ENCODE results near the gene ULK4. TPM values are rescaled to one million over a fixed set of nuclear protein-coding genes. Genes with fewer than 3 reads are reported as not detected.

Gene ULK4
- total and polyA plus RNA-seq, 2 of the 8 experiments (the other 6 are each of a cell fraction or from before 2014, with no cell fraction given): 3.0 to 10.8 TPM

DNA sequence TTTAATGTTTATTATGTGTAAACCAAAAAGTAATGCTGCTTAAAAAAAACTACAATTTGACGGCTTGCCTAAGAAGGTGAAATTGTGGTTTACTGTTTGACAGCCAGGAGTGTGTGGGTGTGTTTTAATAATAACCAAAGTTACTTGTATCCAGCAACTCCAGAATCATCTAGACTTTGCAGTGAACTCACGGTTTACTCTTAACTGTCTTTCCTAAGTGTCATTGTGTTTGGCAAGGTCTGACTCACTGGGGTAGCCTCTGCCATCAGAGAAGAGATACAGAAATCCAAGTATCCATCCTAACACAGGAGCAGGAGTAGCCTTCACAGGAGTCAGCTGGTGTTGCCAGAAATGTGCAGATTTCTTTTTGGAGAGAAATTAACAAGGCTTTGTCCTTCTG, 611.5 kb downstream of the ULK4 start:
- H3K23ac ChIP-seq (ENCODE audit: insufficient read length): no peak overlapping the region
- H3K9ac ChIP-seq (replicated peaks in 1 of 4; ENCODE audit: extremely low read depth in 1 of 4, low read depth in 3 of 4, low read length in 3 of 4): no peak overlapping the region
- no peak overlapping the region for H3K56ac ChIP-seq (replicated peaks; ENCODE audit: insufficient read length, low read depth, low read length)
- no peak overlapping the region for H4K91ac ChIP-seq (replicated peaks; ENCODE audit: insufficient read length, low read length)
- H2BK120ac ChIP-seq (replicated peaks; ENCODE audit: low read depth, low read length): no peak overlapping the region
- H3K4me1 ChIP-seq (replicated peaks in 1 of 4; ENCODE audit: control insufficient read depth in 3 of 4, insufficient read depth in 4 of 4, low read length in 3 of 4): no peaks in the 10 kb centered on the region
- ChIA-PET CTCF (ENCODE audit: partially characterized antibody) (no interaction called here), POLR2A (ENCODE audit: partially characterized antibody) (no interaction called here)
- no peaks in the 10 kb centered on the region for H3K27me3 ChIP-seq (replicated peaks in 1 of 4; ENCODE audit: control insufficient read depth in 3 of 4, extremely low read depth in 1 of 4, insufficient read depth in 3 of 4, low read length in 3 of 4)
- H2AFZ ChIP-seq (ENCODE audit: low read length): no peak overlapping the region
- no peak overlapping the region for H2BK20ac ChIP-seq (ENCODE audit: low read length)
- no peak overlapping the region for H3K18ac ChIP-seq (ENCODE audit: extremely low read depth, low read length)
- no peaks in the 10 kb centered on the region for H3K79me2 ChIP-seq (ENCODE audit: control insufficient read depth in 1 of 2, insufficient read depth in 2 of 2, low read length in 2 of 2)
- H4K8ac ChIP-seq (ENCODE audit: extremely low read depth, insufficient read depth, low read length): no peak overlapping the region
- no peak overlapping the region for H2BK5ac ChIP-seq (ENCODE audit: low read depth, low read length)
- 90% methylated on average over 2 of the region's 2 CpGs; no CpG with 5 or more reads in 1 of the 2 experiments for WGBS, 2 experiments (ENCODE audit: extremely low coverage in 1 of 2, insufficient coverage in 1 of 2, insufficient read length in 1 of 2, insufficient replicate concordance in 2 of 2, low coverage in 1 of 2, low lambda C conversion rate in 2 of 2, missing lambda C conversion rate in 1 of 2)
- no peaks in the 10 kb centered on the region for H3K23me2 ChIP-seq (ENCODE audit: low read depth, low read length)
- no peak for DNase-seq (ENCODE audit: low read depth in 1 of 2, low spot score in 2 of 2)
- H3K4me2 ChIP-seq (ENCODE audit: insufficient read depth in 1 of 2, low read depth in 2 of 2, low read length in 2 of 2): no peak overlapping the region
- H4K20me1 ChIP-seq (replicated peaks in 1 of 2; ENCODE audit: control insufficient read depth in 1 of 2, insufficient read depth in 2 of 2, low read length in 2 of 2): no peaks in the 10 kb centered on the region
- no peak overlapping the region for H3K4ac ChIP-seq (replicated peaks; ENCODE audit: insufficient read length, low read depth, low read length)
- H3K36me3 ChIP-seq (ENCODE audit: control insufficient read depth in 2 of 4, insufficient read depth in 4 of 4, low read length in 3 of 4): no peaks in the 10 kb centered on the region
- no peak overlapping the region for H3K4me3 ChIP-seq (ENCODE audit: extremely low read depth in 1 of 4, insufficient read depth in 2 of 4, low read depth in 3 of 4, low read length in 4 of 4)
- no peaks in the 10 kb centered on the region for H3K9me3 ChIP-seq (ENCODE audit: insufficient read depth in 2 of 2, low read depth in 1 of 2, low read length in 1 of 2)
- H3K27ac ChIP-seq (ENCODE audit: low read depth, low read length): no peak overlapping the region
- no peak overlapping the region for H4K5ac ChIP-seq (ENCODE audit: insufficient read length, low read depth, low read length)
- H3K14ac ChIP-seq (ENCODE audit: insufficient read length): no peak overlapping the region
- no peak for FAIRE-seq
- H2BK15ac ChIP-seq (ENCODE audit: low read length): no peak overlapping the region
- no peaks in the 10 kb centered on the region for H3K79me1 ChIP-seq (ENCODE audit: low read depth, low read length)
- no peak overlapping the region for H2BK12ac ChIP-seq (ENCODE audit: low read depth, low read length)
- H2AK5ac ChIP-seq (ENCODE audit: low read depth, low read length): no peak overlapping the region
- TF ChIP-seq RNF2 (IDR thresholded peaks at IDR 0.05; ENCODE audit: borderline replicate concordance, low read depth, low read length, missing control alignments, poor library complexity, severe bottlenecking) (no peak), KDM4A (IDR thresholded peaks at IDR 0.05; ENCODE audit: low read depth, low read length, severe bottlenecking) (no peak), ASH2L (IDR thresholded peaks at IDR 0.05; ENCODE audit: low read length) (no peak), SUZ12 (IDR thresholded peaks at IDR 0.05; ENCODE audit: low read length) (no peak), GTF2F1 (IDR thresholded peaks at IDR 0.05; ENCODE audit: borderline replicate concordance, low read depth, low read length) (no peak), PHF8 (conservative IDR thresholded peaks at IDR 0.05; ENCODE audit: low read depth, low read length) (no peak), NANOG (IDR thresholded peaks at IDR 0.05; ENCODE audit: insufficient read depth, low read depth, low read length, poor library complexity, severe bottlenecking) (no peak), TAF1 (IDR thresholded peaks at IDR 0.05; ENCODE audit: low read depth, low read length) (no peak), SAP30 (IDR thresholded peaks at IDR 0.05; ENCODE audit: insufficient read depth, insufficient replicate concordance, low read length) (no peak), CTCF (IDR thresholded peaks at IDR 0.05; ENCODE audit: control extremely low read depth in 1 of 3, insufficient read depth in 1 of 3, low read depth in 1 of 3, low read length in 3 of 3) (no peak), KDM1A (IDR thresholded peaks at IDR 0.05; ENCODE audit: borderline replicate concordance, low read length) (no peak)

Measured in H1 (cell line).